ENCODE measurements around the gene FETUB.
"Not testable (repeated sequence)": the region's sequence is repeated elsewhere in the genome, so short reads cannot be mapped to it uniquely, and the experiment has no call there.

The FETUB gene

DNA sequence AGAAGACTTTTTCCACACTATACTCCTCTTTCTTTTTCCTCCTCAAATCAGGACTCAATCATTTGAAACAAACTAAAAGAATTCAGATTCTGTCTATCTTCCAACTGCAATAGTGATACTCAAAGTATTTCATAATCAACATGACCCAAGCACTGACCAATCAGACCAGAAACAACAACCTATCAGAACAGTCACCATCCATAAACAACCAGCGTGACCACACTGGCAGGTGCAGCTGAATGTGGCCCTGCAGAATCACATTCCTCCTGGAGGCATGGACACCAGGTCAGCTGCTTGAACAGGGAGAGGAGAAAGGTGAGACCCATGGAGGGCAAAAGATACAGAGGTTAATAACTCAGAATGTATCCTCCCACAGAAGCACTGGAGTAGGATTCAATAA, 39.0 kb downstream of the FETUB start:
- DNase-seq (ENCODE audit: low read depth) = no peak

DNA sequence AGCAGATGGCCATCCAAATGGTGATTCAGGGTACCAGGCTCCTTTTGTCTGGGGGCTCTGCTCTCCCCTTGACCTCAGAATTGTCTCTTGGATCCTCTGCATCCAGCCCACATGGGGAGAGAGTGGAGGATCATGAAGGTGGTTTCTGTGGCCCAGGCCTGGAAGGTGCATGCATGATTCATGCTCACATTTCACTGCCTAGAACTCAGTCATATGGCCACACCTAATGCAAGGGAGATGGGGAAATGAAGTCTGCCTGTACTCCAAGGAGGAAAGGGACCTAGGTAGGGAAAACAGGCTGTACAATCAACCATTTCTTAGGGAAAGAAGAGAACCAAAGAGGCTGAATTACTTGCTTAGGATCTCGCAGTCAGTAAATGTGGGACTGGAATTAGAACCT, 40.7 kb downstream of the FETUB start:
- no peak for DNase-seq (ENCODE audit: low read depth)

DNA sequence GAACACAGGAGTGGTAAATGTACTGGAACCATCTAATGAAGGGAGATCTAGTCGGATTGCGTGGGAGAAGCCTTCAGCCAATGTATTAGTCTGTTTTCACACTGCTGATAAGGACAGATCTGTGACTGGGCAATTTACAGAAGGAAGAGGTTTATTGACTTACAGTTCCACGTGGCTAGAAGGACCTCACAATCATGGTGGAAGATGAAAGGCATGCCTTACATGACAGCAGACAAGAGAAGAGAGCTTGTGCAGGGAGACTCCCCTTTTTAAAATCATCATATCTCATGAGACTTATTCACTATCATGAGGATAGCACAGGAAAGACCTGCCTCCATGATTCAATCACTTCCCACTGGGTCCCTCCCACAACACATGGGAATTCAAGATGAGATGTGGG, 42.6 kb downstream of the FETUB start:
- no peak for DNase-seq (ENCODE audit: low read depth)

DNA sequence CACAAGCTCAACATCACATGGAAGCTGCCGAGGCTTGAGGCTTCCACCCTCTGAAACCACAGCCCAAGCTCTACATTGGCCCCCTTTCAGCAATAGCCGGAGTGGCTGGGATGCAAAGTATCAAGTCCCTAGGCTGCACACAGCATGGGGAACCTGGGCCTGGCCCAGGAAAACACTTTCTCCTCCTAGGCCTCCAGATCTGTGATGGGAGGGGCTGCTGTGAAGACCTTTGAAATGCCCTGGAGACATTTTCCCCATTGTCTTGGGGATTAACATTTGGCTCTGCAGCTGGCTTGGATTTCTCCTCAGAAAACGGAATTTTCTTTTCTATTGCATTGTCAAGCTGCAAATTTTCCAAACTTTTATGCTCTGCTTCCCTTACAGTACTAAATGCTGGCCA, 43.8 kb downstream of the FETUB start:
- DNase-seq (ENCODE audit: low read depth) = no peak

DNA sequence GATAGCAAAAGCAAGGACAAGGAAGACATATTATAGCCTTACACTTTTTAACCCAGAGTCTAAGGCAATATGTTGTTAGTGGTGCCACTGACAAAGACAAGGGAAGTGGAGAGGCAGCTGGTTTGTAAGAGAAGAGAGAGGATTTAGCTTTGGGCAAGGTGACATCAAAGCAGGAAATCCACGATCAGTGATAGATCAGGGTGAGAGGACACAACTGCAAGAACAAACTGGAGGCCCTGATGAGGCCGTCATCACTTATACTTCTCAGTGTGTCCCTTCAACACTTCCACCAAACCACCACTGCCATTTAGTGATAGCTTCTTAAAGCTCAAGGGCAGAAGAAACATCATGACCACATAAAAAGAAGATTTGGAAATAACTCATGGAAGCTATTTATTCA, 46.3 kb downstream of the FETUB start:
- DNase-seq (ENCODE audit: low read depth) = not testable (repeated sequence)

DNA sequence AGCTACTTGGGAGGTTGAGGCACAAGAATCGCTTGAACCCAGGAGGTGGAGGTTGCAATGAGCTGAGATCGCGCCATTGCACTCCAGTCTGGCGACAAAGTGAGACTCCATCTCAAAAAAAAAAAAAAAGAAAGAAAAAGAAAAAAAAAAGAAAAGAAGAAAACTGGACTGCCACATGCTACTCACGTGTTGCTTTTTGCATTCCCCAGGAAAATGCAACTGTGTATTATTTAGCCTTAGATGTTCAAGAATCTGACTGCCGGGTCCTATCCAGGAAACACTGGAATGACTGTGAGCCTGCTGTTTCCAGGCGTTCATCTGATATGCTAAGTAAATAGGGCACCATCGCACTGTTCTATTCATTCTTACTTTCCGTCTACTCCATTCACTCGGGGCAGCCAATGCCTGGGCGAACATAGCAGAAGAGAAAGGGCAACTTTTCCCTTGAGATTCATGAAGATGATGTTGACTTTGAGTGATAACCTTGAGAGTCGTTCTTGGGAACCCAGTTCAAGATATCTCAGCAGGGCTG, 47.0 kb downstream of the FETUB start:
- no peak for DNase-seq (ENCODE audit: low read depth)

DNA sequence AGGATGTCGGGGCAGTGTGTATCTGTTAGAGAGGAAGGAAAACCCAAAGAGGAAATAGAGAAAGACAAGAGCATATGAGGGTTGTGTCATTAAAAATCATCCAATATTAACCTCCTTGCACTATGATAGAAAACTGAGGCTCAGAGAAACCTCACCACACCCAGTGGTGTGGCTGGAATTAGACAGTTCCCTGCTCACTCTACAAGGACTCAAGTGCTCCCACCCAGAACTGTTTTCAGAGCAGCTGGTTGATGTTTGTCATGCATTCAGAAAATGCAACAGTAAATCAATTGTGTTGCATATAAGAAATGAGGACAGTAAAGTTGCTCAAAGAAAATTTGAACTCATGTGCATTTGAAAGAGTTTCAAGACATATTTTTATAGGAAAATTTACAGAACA, 50.1 kb downstream of the FETUB start:
- DNase-seq (ENCODE audit: low read depth) = not testable (repeated sequence)

DNA sequence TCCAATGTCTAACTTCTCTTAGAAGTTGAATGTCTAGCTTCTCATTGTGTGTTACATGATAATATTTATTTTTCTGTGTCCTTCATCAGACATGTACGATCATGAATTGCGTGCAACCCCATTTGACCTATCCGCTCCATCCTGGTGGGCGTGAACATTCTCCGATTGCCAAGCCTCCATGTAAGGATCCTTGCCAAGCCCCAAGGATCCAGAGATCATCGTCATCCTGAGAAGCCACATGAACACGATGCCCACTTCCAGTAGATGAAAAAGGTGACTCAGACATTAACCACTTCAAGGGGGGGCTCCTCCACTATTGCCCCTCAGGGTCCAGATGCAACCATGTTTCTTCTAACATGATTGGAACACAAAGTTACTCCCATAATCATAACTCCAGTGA, 51.5 kb downstream of the FETUB start:
- no peak for DNase-seq (ENCODE audit: low read depth)

DNA sequence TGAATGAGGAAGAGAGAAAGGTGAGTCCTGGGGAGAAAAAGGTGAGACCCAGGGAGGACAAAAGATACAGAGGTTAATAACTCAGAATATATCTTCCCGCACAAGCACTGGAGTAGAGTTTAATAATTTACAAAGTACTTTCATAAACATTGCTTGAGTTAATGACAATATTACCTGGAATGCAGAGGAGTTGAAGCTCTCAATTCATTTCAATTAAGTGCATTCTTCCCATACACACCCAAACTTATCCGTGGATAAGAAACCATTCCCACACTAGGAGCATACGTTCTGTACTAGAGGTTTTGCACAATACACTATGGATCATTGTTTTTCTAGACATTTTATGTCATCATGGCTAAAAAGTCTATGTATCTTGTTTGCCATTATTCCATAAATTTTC, 53.6 kb downstream of the FETUB start:
- DNase-seq (ENCODE audit: low read depth) = no peak

DNA sequence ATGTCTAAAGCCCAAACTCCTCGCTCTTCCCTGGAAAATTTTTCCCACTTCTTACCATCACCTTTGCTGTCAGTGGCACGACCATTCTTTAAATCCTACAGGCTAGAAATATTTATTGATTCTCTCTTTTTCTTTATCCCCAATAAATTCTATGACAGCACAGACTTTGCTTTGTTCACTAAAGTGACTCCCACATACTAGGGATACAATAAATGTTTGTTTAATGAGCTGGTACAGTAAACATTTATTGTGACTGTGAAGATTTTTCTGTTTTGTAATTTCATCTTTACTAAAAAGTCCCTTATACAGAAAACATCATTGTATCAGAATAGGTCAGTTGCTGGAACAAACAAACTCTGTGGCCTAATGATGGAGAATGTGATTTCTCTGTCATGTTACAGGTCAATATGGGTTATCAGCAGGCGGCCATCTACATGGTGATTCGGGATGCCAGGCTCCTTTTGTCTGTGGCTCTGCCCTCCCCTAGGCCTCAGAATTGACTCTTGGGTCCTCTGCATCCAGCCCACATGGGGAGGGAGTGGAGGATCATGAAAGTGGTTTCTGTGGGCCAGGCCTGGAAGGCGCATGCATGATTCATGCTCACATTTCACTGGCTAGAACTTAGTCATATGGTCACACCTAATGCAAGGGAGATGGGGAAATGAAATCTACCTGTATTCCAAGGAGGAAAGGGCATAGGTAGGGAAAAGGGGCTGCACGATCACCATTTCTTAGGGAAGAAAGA, 54.3 kb downstream of the FETUB start:
- DNase-seq (ENCODE audit: low read depth) = no peak

DNA sequence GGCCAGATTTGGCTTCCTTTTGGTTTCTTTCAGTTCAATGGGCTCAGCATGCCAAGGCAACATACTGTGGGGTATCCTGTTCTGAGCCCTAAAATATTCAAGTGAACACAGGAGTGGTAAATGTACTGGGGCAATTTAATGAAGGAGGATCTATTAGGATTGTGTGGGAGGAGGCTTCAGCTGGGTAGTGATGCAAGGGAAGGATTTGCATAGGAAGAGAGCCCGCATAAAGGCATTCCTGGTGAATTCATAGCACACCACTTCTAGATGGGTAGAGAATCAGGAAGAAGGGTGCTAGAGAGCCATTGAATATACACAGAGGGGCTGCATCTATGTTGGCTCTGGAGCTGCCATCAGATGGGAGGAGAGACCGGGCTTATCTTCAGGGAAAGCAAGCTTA, 56.3 kb downstream of the FETUB start:
- no peak for DNase-seq (ENCODE audit: low read depth)

DNA sequence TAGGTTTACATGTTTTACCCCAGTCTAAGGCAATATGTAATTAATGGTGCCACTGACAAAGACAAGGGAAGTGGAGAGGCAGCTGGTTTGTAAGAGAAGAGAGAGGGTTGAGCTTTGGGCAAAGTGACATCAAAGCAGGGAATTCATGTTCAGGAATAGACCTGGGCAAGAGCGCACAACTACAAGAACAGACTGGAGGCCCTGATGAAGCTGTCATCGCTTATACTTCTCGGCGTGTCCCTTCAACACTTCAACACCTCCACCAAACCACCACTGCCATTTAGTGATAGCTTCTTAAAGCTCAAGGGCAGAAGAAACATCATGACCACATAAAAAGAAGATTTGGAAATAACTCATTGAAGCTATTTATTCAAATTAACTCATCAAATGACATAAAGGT, 57.3 kb downstream of the FETUB start:
- DNase-seq (ENCODE audit: low read depth) = no peak

DNA sequence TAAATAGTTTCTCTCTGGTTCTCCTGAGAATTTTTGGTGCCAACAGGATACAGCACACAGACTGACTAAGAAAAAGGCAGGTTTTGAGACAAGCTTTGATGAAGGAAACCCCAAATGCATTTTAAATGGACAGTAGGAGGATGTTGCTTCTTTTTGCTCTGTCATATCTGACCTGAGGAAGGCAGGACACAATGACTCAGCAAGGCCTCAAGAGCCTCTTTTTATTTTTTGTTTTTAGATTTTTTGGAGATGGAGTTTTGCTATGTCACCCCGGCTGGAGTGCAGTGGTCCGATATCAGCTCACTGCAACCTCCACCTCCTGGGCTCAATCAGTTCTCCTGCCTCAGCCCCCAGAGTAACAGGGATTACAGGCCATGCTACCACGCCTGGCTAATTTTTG, 60.1 kb downstream of the FETUB start:
- no peak for DNase-seq (ENCODE audit: low read depth)

DNA sequence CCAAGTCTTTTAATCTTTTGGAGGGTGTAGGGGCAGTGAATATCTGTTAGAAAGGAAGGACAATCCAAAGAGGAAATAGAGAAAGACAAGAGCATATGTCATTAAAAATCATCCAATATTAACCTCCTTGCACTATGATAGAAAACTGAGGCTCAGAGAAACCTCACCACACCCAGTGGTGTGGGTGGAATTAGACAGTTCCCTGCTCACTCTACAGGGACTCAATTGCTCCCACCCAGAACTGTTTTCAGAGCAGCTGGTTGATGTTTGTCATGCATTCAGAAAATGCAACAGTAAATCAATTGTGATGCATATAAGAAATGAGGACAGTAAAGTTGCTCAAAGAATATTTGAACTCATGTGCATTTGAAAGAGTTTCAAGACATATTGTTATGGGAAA, 62.3 kb downstream of the FETUB start:
- DNase-seq (ENCODE audit: low read depth) = not testable (repeated sequence)
